ENCODE results near the gene P3H1. TPM values are rescaled to one million over a fixed set of nuclear protein-coding genes. Genes with fewer than 3 reads are reported as not detected.

Gene P3H1
- total and polyA plus RNA-seq, 9 donors = 22.5 to 47.0 (median 39.4) TPM

DNA sequence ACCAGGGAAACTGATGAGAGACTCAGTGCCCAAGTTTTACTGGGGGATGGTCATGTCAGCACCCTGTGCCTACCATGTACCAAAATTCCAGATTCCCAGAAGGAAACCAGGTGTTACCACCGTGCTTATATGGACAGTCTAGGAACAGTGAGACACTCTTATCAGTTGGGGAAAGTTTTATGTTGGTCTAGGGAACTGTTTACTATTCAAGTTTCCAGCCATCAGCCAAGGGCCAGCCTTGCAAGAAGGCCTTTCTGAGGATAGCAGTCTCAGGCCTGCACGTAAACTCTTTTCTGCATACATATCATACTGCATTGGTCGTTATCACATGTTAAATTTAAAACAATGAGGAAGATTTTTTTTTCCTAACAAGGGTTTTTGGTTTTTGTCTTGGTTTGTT, 30.6 kb upstream of the P3H1 start:
- DNase-seq = no peak
- TF ChIP-seq EP300 (IDR thresholded peaks at IDR 0.05) = no peak
- TF ChIP-seq, protein P1, sequence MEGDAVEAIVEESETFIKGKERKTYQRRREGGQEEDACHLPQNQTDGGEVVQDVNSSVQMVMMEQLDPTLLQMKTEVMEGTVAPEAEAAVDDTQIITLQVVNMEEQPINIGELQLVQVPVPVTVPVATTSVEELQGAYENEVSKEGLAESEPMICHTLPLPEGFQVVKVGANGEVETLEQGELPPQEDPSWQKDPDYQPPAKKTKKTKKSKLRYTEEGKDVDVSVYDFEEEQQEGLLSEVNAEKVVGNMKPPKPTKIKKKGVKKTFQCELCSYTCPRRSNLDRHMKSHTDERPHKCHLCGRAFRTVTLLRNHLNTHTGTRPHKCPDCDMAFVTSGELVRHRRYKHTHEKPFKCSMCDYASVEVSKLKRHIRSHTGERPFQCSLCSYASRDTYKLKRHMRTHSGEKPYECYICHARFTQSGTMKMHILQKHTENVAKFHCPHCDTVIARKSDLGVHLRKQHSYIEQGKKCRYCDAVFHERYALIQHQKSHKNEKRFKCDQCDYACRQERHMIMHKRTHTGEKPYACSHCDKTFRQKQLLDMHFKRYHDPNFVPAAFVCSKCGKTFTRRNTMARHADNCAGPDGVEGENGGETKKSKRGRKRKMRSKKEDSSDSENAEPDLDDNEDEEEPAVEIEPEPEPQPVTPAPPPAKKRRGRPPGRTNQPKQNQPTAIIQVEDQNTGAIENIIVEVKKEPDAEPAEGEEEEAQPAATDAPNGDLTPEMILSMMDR (IDR thresholded peaks at IDR 0.05) = no peak
- no peak for TF ChIP-seq POLR2A (IDR thresholded peaks at IDR 0.05)
- Histone ChIP-seq H3K4me3 (no peak overlapping the region), H3K27ac (no peak overlapping the region), H3K4me1 (ENCODE audit: insufficient read depth) (no peaks in the 10 kb centered on the region), H3K27me3 (no peaks in the 10 kb centered on the region), H3K36me3 (no peaks in the 10 kb centered on the region), H3K9me3 (no peaks in the 10 kb centered on the region)
- intact Hi-C loops (cut with DNase I) = no loop called here
- 65 to 78% (median 65%) methylated on average over 3 of the region's 3 CpGs for WGBS, 3 donors

DNA sequence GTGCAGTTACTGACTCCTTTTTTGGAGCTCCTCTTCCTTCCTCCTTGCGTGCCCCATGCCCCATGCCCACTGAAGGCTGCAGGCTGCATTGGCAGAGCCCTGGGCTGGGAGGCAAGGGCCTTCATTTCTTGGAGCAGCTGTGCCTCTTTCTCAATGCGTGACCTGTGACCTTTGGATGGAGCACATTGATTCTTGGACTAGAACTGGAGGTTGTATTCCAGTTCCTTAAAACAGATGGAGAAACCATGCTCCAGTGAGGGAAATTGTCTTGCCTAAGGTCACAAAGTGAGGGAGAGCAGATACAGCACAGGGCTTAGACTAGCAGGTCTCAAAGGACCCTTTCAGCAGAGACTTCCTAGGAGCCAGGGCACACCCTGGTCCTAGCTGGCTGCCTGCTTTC, 27.0 kb upstream of the P3H1 start:
- H3K27ac ChIP-seq = no peak overlapping the region
- intact Hi-C loops (cut with DNase I) = no loop called here
- no peaks in the 10 kb centered on the region for H3K27me3 ChIP-seq
- no peaks in the 10 kb centered on the region for H3K4me1 ChIP-seq (ENCODE audit: insufficient read depth)
- TF ChIP-seq EP300 (IDR thresholded peaks at IDR 0.05) = no peak
- TF ChIP-seq, protein P1 (IDR thresholded peaks at IDR 0.05) = no peak
- no peak for TF ChIP-seq POLR2A (IDR thresholded peaks at IDR 0.05)
- DNase-seq = peak in 1 of 5 donors; percentile 21
- no peak overlapping the region for H3K4me3 ChIP-seq
- H3K36me3 ChIP-seq = no peaks in the 10 kb centered on the region
- WGBS, 3 donors = 92 to 97% (median 94%) methylated on average over 2 of the region's 2 CpGs
- no peaks in the 10 kb centered on the region for H3K9me3 ChIP-seq

DNA sequence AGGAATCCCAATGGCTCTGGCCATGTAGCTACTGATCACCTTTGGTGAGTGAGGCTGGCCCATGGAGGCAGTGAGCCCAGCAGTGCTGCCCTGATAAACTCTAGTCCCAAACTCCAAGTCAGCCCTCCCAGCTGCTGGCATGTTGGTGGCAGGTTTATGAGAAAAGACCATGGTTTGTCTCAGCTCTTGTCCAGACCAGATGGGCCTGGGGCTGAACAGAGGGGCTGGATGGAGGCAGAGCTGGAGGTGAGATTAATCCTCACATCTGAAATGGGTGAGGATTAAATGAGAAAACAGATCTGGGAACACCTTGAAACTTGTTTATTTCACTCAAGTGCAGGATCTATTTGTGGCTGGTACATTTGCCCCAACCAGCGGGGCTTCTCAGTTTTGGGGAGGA, 21.2 kb upstream of the P3H1 start:
- no peaks in the 10 kb centered on the region for H3K36me3 ChIP-seq
- H3K4me3 ChIP-seq = no peak overlapping the region
- H3K27me3 ChIP-seq = no peaks in the 10 kb centered on the region
- no peak for TF ChIP-seq EP300 (IDR thresholded peaks at IDR 0.05)
- TF ChIP-seq POLR2A (IDR thresholded peaks at IDR 0.05) = no peak
- TF ChIP-seq, protein P1 (IDR thresholded peaks at IDR 0.05) = no peak
- whole genome bisulfite sequencing, 3 donors = 96 to 98% (median 97%) methylated on average over 1 of the region's 1 CpG
- H3K27ac ChIP-seq = no peak overlapping the region
- H3K9me3 ChIP-seq = no peaks in the 10 kb centered on the region
- peaks cover 5% of the 10 kb centered on the region for H3K4me1 ChIP-seq (ENCODE audit: insufficient read depth)
- intact Hi-C loops (cut with DNase I) = loop anchor here in 1 of 4 donors (10.0 kb wide), 1 partner anchor 277 kb away; no protein-coding TSS in a partner anchor
- no peak for DNase-seq

DNA sequence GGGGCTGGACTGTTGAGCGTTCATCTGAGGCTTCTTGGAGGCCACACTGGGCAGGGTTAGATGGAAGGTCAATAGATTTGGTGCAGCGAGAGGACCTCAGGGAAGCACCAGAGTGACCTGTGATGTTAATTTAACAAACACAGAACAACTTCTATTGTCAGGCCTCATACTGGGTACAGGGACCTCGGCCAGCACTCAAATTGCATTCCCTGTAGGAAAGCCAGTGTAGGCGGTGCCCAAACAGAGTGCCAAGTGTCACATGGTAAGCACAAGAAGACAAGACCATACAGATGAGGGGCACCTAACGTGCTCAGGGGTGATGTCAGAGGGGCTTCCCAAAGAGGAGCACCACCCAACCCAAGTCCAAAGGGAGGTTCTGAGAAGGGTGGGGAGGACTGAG, 19.3 kb upstream of the P3H1 start:
- H3K9me3 ChIP-seq = no peaks in the 10 kb centered on the region
- 89 to 92% (median 90%) methylated on average over 5 of the region's 5 CpGs for WGBS, 3 donors
- no peak overlapping the region for H3K27ac ChIP-seq
- H3K4me3 ChIP-seq = no peak overlapping the region
- DNase-seq = no peak
- intact Hi-C loops (cut with DNase I) = loop anchor here in 1 of 4 donors (10.0 kb wide), 1 partner anchor 279 kb away; no protein-coding TSS in a partner anchor
- H3K4me1 ChIP-seq (ENCODE audit: insufficient read depth) = peaks cover 5% of the 10 kb centered on the region
- H3K36me3 ChIP-seq = no peaks in the 10 kb centered on the region
- no peaks in the 10 kb centered on the region for H3K27me3 ChIP-seq
- TF ChIP-seq POLR2A (IDR thresholded peaks at IDR 0.05) = no peak
- no peak for TF ChIP-seq EP300 (IDR thresholded peaks at IDR 0.05)
- TF ChIP-seq, protein P1 (IDR thresholded peaks at IDR 0.05) = no peak

All from ovary (tissue), 9 donors.